Measurements from ENCODE around the gene PPFIA2.

The PPFIA2 gene

DNA sequence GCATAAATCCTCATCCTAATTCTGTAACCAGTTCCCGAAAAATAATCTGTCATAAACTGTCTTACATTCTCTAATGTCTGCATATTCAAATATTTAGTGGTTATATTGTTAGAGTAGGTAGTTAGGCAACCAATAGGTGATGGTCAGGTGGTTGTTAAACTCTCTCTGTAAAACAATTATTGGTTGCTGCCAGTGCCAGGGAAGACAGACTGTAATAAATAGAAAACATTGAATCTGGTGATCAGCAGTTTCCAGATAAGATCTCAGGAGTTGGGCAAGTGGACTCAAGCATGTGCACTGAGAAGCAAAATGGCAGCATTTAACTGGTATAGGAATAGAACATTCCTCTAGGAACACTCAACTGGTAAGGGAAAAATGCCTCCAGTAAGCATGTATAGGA, 355.8 kb downstream of the PPFIA2 start:
- peak; percentile 92 for DNase-seq (ENCODE audit: low read depth)
- no peak overlapping the region for H3K4me3 ChIP-seq (ENCODE audit: low read depth, low read length)
- TF ChIP-seq, protein P1, sequence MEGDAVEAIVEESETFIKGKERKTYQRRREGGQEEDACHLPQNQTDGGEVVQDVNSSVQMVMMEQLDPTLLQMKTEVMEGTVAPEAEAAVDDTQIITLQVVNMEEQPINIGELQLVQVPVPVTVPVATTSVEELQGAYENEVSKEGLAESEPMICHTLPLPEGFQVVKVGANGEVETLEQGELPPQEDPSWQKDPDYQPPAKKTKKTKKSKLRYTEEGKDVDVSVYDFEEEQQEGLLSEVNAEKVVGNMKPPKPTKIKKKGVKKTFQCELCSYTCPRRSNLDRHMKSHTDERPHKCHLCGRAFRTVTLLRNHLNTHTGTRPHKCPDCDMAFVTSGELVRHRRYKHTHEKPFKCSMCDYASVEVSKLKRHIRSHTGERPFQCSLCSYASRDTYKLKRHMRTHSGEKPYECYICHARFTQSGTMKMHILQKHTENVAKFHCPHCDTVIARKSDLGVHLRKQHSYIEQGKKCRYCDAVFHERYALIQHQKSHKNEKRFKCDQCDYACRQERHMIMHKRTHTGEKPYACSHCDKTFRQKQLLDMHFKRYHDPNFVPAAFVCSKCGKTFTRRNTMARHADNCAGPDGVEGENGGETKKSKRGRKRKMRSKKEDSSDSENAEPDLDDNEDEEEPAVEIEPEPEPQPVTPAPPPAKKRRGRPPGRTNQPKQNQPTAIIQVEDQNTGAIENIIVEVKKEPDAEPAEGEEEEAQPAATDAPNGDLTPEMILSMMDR (IDR thresholded peaks at IDR 0.05; ENCODE audit: control insufficient read depth, extremely low read depth, insufficient read depth) = no peak

DNA sequence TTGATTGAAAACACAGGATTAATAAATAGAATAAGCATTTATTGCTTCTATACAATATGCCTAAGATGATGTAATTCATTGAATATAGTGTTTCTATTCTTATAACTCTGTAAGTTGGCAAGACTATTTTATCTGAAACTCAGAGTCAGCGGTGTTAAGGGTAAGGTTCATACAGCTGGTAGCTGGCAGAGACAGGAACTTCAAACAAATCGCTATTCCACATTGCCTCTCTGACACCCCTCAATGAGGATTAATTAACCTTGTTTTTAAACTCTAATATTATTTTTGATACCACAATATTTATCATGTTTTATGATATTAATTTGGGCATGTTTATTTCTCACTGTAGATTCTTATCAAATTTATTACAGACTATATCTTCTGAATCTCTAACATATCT, 357.9 kb downstream of the PPFIA2 start:
- DNase-seq (ENCODE audit: low read depth) = peak; percentile 97
- H3K4me3 ChIP-seq (ENCODE audit: low read depth, low read length) = no peak overlapping the region
- TF ChIP-seq, protein P1 (IDR thresholded peaks at IDR 0.05; ENCODE audit: control insufficient read depth, extremely low read depth, insufficient read depth) = no peak

DNA sequence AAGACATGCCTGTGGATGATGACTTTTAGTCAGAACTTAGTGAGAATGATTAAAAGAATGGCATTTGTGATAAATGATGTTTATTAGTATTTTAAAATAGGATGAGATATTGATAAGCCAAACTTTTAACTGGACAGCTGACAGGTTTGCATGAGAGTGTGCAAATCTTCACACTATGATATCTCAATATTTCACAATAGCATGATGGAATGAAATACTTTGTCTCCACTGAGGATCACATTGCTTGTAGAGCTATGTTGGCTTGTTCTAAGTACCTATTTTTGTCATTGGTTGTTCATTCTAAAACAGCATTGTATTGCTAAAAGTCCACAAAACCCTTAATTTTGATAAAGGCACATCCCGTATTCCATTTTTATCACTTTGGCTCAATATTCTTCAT, 359.1 kb downstream of the PPFIA2 start:
- TF ChIP-seq, protein P1 (IDR thresholded peaks at IDR 0.05; ENCODE audit: control insufficient read depth, extremely low read depth, insufficient read depth) = no peak

DNA sequence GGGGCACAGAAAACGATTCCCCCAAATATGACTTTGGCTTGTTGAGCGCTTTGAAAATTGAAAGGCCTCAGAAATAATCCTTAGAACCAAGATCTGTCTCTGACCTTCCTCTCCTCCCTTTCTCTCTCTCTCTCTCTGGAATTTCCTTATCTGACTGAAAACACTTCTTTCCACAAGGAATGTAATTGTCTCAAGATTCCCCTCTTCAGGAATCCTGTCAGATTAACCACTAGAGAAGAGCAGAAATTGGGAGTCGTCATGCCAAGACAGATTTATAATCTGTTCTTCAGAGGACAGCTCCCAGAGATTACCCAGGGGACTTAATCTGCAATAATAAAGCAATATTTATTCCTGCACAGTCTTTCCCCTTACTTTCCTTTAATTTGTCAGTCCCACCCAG, 363.7 kb downstream of the PPFIA2 start:
- TF ChIP-seq, protein P1 (IDR thresholded peaks at IDR 0.05; ENCODE audit: control insufficient read depth, extremely low read depth, insufficient read depth) = no peak
- no peak for DNase-seq (ENCODE audit: low read depth)
- no peak overlapping the region for H3K4me3 ChIP-seq (ENCODE audit: low read depth, low read length)

More for the DNA sequence above, 359.1 kb downstream of the PPFIA2 start:
- DNase-seq (ENCODE audit: low read depth) = no peak
- no peak overlapping the region for H3K4me3 ChIP-seq (ENCODE audit: low read depth, low read length)

DNA sequence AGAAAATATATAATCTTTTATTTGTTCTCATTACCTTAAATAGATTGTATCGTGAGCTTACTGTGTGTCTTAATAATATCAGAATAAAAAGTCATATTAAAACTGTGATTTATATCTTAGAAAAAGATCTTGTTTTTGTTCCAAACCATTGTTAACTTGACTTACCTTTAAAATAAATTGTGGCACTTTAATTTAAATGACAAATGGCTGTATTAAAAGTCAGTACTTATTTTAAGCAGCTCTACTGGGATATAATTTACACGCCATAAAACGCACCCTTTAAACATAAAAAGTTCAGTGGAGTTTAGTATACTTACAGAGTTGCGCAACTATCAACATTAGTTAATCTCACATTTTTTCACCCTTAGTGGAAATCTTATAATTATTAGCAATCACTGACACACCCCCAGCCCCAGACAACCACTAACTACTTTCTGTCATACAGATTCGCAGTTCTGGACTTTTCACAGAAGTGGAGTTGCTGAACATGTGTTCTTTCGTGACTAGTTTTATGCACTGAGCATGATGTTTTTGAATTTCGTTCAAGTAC, 369.5 kb downstream of the PPFIA2 start:
- no peak for DNase-seq (ENCODE audit: low read depth)
- TF ChIP-seq, protein P1 (IDR thresholded peaks at IDR 0.05; ENCODE audit: control insufficient read depth, extremely low read depth, insufficient read depth) = no peak
- no peak overlapping the region for H3K4me3 ChIP-seq (ENCODE audit: low read depth, low read length)

DNA sequence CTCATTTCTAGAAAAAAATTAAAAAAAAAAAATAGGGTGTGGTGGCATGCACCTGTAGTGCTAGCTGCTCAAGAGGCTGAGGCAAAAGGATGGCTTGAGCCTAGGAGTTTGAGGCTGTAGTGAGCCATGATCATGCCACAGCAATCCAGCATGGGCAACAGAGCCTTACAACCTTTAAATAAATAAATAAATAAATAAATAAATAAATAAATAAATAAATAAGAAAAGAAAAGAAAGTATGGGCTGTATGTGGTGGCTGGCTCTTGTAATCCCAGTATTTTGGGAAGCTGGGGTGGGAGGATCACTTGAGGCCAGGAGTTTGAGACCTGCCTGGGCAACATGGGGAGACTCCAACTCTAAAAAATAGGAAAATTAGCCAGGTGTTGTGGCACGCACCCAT, 373.0 kb downstream of the PPFIA2 start:
- TF ChIP-seq, protein P1 (IDR thresholded peaks at IDR 0.05; ENCODE audit: control insufficient read depth, extremely low read depth, insufficient read depth) = no peak
- H3K4me3 ChIP-seq (ENCODE audit: low read depth, low read length) = peak overlapping the region; percentile 60
- DNase-seq (ENCODE audit: low read depth) = no peak

DNA sequence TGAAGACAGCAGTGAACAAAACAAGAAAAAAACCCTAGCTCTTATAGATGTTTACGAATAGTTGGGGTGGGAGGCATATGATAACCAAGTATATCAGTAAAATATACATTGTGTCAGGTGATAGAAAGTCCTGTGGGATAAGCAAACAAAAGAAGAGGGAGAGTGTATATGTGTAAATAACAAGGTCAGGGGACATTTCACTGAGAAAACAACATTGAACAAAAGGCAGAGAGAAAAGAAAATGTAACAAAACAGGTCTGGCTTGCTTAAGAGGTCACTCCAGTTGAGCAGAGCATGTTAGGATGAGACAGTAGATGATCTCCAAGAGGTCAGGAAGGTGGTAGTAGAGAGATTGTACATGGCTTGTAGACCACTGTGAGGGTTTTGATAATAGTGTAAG, 377.2 kb downstream of the PPFIA2 start:
- peak overlapping the region; percentile 60 for H3K4me3 ChIP-seq (ENCODE audit: low read depth, low read length)
- peak; percentile 99 for DNase-seq (ENCODE audit: low read depth)
- TF ChIP-seq, protein P1 (IDR thresholded peaks at IDR 0.05; ENCODE audit: control insufficient read depth, extremely low read depth, insufficient read depth) = no peak

All from LNCaP clone FGC (cell line).